GDM1 (cell line): ENCODE data around the gene CDC42BPB.

Source experiments
- DNase-seq: peaks from one replicate; lab custom pipeline; 2025; lab: John Stamatoyannopoulos, UW

The CDC42BPB gene

DNA sequence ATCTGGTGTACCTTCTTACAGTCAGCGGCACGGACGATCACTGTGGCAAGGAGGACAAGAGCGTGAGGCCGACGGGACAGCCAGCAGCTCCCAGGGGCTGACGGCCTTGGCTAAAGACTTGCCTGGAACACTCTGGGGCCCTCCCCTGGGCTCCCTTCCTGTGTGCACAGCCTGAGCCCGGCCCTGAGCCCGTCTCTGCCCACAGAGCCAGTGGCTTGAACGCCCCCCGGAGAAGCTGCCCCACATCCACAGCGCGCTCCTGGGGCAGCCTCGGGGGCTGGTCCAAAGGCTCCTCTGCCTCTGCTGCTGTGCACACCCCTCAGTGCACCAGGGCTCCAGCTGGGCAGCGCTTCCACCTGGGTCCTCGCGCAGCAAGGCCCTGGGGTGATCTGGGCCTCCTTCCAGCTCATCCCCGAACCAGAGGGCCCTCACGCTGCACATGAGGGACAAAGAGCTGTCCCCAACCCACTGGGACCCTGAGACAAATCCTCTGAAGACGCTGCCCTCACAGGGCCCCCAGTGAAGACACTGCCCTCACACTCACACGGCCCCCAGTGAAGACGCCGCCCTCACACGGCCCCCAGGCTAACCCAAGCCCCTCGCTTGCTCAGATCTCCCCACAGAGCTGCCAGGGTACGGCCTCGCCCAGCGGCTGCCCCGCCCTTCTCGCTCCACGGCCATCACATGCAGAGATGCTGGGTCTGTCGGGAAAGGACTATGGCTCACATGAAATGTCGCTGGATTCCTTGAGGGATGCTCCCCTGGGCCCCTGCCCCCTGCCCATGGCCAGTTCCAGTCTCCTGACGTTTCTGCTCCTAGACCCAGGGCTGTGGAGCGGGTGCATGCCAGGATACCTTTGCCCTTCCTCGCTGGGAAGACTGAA, 112.7 kb downstream of the CDC42BPB start:
- DNase-seq, result no peak

DNA sequence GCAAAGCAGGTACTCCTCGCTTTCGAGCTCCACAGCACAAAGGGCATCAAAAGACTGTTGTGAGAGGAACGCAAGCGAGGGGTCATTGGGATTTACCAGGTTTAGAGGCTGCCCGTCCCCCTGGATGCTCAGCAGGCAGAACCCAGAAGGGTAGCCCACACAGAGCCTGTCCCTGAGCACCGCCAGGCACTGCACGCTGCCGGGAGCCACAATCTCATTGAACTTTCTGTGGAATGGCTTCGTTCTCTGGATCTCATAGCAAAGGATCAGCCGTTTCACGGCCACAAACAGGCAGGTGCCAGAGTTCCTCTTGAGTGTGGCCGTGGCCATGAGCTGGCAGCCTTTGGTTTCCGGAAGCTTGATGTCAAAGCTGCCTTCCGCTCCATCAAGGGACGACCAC, 113.4 kb downstream of the CDC42BPB start:
- DNase-seq, result no peak

DNA sequence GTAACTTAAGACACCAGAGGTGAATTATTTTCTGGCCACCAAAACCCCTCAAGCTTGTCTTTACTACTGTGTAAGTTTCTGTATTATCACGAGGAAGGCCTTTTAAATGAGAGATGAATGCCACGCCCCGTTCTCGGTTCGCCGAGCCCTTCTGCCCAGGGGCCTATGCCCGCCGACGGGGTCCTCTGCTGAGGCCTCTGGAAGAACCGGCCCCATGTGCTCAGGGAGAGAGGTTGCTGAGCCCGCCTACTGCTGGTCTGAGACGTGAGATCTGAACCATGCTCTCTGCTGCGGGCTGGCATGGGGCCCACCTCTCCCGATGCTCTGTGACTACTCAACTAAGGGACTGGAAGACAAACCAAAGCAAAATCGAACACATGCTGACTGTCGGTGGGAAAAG, 113.9 kb downstream of the CDC42BPB start:
- no peak for DNase-seq

DNA sequence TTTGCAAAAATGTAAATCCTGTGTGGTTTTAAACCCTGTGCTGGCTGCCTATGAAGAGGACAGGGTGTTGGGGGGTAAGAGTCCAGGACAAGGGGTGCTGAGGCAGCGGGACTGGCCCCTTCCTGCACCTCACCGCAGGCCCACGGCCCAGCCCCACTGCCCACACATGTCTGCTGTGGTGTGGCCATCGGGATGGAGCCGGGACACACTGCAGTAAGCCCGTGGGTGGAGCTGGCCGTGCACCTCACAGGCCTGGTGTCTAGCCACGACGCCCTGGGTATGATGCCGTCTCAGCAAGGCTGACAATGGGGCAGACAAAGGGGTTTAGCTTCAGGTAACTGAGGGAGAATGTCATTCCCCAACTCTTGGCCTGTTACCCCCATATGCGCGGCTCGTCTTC, 115.3 kb downstream of the CDC42BPB start:
- no peak for DNase-seq

DNA sequence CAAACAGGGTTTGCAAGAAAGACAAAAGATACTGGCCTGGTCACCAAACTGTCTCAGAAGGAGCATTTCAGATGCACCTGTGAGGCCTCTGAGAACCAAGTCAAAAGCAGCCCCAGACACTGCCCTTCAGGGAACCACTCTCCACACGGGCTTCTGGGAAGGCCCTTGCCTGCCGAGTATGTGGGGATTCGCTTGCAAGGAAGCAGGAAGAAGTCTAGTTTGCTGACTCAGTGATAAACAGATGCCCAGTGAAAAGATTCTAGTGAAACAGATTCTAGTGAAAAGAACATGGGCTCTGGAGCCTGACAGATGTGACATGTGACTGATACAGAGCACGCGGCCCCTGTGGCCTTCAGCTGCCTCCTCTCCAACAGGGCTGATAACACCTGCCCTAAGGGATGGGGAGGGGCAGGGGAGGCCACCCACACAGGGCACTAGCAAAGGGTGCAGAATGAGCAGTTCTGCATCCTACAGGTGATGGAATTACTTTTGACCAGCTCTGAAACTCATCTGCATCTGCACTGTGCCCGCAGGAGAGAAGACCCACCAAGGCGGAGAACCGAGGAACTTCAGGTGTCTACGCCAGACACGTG, 115.8 kb downstream of the CDC42BPB start:
- DNase-seq, result no peak

DNA sequence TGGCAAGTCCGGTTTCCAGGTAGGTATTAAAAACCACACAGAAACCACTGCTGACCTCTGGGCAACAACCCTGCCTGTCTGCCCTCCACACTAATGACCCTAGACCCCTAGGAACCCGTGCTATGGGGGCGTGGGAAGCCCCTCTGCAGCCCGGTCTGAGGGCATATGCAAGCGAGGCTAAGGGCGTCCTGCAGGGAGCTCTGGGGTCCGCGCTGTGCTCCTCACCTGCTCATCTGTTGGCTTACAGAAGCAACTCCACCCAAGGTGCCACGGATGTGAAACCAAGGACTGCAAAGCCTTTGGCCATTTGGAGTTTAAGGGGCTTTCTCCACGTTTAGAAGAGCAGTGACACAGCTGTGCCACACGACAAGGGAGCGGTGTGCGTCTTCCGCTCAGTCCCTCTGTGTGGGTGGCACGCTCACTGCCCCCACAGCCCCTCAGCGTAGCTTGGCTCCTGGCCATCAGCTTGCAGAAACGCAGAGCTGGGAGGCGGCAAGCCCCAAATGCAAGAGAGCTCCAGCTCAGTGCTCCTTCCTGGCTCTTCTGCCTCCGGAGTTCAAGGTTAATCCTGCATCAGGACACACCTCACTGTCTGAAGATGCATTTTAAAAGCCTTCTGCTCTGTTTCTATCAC, 116.5 kb downstream of the CDC42BPB start:
- DNase-seq, result no peak

DNA sequence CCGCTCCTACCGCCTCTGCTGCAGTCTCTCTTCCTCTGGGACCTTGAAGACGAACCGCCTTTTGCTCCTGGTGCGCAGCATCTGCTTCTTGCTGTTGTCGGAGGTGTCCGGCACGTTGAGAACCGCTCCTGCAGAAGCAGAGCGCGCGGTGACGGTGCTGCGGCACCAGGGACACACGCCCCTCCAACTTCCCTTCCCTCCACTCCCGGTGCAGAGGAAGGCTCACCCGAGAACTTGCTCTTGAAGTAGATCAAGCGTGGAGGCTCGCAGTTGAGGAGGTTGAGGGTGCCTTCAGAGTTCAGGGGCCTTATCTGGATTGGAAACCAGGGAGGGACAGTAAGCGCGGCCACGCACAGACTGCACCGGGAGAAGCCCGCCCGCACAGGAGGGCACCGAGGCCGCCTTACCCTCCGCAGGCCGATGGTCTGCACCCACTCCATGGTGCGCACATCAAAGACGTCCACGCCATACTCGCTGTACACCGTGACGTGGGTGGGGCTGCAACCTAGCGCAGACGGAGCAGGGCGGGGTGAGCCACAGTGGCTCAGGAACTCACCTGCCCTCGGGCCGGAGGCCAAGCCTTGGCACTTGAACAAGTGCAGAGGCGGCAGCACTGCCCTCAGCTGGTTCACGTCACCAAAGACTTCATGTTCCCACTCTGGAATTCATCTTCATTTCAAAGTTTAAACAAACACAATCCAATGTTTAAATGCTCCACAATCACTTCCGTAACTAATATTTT, 117.4 kb downstream of the CDC42BPB start:
- no peak for DNase-seq

DNA sequence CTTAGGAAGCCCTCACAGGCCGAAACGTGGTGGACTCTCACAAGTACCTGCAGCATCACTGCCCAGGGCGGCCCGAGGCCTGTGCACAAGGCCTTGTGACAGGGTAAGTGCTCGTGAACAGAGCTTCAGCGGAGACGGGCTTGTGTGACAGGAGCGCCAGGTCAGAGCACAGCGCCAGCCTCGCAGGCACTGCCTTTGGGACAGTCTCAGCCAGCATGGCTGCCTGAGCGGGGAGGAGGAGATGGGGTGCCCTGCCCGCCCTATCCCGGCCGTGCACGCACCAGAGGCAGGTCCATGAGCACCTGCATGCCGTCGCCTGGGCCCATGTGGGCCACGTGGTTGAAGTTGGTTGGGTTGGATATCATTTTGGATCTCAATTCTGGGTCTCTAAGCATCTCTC, 118.0 kb downstream of the CDC42BPB start:
- DNase-seq, result no peak

DNA sequence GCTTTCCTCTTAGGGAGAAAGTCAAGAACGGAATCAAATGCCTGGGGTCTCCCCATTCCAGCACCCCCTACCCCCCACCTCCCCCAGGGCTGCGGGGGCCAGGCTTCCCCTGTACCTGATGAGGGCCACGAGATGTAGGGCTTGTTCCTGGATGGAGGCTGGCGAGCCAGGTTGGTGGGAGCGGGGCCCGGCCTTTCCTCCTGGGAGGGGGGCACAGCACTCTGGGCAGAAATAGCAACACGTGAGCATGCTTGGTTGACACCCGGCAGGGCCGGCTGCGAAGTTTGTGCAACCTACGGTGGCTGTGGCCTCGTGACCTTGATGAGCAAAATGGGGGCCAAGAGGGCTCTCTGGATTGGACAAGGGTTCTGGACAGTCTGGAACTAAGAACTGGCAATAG, 119.2 kb downstream of the CDC42BPB start:
- DNase-seq, result no peak

DNA sequence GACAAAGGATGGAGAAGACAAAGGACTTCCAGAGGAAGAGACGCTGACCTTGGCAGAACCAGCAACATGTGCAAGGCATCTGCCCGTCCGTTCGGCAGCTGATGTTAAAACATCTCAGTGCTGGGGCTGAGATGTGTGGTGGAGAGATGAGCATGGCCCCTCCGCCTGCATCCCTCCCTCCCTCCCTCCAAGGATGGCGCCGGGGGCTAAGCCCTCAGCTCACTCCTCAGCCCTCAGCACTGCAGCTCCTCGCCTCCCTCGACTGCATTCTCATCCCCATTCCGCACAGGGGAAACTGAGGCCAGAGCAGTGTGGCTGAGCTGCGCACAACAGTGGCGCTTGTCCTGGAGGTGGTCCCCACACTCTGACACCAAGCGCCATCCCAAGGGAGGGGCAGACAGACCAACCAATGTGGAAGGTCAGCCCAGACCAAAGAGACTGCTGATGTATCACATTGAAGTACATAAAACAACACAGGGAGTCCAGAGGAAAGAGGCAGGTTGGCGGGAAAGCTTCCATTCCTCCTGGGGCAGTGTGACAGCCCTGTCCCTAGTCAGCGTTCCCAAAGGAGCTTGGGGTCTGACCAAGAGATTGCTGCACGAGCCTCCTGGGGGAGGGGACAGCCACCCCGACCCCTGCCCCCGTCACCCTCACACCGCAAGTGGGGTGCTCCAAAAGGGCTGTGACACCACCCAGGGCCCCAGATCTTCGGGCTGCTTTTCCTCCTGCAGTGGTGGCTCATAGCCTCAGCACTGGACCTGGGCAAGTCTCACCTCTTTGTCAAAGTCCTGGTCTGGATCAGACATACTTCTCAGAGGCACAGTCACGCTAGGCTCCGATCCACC, 119.8 kb downstream of the CDC42BPB start:
- no peak for DNase-seq

DNA sequence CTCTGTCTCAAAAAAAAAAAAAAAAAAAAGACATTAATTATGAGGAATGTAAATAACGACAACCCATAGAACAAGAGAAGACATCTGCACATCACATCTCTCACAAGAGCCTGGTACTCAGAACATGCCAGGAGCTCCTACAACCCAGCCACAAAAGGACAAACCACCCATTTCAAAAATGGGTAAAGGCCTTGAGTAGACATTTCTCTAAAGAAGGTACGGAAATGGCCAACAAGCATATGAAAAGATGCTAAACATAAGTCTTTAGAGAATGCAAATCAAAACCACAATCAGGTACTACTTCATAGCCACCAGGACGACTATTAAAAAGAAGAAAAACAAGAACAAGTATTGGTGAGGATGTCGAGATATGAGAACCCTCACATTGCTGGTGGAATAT, 121.6 kb downstream of the CDC42BPB start:
- no peak for DNase-seq

DNA sequence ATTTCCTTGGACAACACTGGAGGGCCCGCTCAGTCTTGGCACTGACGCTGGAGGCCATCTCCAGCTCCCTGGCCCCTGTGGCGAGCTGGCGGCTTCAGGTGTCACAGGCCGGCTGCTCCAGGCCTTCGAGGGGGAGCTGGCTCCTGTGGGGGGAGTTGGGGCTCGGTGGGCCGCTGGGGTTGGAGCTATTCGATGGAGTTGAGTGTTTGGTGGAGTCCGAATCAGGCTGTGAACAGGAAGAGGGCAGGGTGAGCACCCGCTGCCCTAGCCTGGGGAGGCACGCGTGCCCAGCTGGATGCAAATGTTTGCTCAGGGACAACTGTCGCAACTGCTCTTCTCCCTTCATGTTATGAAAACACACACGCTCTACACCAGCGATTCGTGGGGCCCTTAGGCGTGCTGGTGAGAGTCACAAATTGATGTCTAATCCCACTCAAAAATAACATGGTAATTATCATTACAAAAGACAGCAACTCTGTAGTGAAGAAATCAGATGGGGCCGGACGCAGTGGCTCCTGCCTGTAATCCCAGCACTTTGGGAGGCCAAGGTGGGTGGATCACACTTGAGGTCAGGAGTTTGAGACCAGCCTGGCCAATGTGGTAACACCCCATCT, 123.6 kb downstream of the CDC42BPB start:
- no peak for DNase-seq

DNA sequence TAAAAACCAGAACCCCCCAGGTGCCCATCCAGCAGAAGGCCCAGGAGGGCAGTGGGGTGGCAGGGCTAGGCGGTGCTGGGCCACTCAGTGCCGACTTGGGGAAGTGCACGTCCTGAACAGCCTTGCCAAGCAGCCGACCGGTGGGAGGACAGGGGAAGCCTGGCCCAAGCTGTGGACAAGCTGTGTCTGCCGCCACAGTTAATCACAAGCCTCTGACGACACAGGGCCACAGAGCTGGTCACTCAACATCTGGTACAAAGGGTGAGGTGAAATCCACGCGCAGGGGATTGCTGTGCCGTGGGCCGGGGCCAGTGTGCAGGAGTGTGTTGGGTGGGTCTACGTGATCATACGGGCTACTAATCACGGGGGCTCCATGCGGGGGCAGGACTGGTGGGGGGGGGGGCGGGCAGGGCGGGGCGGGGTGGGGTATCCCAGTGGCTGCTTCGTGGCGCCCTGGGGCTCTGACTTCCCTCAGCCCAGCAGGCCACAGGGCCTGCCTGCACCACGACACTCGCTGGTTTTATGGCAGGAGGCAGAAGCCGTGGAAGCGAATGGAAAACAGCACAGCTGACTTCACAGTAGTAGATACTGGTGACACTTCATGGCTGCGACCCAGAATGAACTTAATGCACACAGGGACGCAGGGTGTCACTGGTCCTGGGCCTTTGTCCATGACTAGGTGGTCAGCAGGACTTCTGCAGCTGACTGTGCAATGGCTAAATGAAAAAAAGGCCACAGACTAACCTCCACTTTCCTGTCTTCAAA, 124.7 kb downstream of the CDC42BPB start:
- no peak for DNase-seq

DNA sequence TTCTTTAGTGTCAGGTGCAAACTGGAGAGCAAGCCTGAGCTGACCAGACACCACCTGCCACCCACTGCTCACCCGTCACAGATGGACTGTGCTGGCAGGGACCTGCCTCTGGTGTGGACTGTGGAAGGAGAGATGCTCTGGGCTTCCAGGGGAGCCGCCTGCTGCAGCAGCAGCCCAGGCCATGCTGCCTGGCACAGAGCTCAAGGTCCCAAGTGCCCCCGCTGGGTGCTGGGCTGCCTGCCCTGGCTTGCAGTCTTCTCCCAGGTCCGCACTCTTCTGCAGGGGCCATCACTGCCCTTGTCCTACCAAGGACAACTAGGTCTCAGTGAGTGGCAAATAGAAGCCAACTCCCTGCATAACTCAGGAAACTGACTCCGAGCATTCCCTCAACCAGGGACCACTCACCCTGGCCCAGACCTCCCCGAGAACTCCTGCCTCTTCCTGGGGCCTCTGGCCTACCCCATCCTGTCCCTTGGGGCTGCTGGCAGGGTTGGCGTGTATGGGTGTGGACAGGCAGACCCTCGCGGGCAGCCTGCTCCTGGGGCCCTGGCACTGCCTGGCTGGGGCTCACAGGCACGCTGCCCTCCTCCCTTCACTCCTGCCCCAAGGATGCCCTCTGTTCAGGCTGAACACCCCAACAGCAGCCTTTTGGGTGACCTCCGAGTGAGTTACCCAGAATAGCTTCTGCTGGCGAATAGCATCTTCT, 125.6 kb downstream of the CDC42BPB start:
- no peak for DNase-seq

DNA sequence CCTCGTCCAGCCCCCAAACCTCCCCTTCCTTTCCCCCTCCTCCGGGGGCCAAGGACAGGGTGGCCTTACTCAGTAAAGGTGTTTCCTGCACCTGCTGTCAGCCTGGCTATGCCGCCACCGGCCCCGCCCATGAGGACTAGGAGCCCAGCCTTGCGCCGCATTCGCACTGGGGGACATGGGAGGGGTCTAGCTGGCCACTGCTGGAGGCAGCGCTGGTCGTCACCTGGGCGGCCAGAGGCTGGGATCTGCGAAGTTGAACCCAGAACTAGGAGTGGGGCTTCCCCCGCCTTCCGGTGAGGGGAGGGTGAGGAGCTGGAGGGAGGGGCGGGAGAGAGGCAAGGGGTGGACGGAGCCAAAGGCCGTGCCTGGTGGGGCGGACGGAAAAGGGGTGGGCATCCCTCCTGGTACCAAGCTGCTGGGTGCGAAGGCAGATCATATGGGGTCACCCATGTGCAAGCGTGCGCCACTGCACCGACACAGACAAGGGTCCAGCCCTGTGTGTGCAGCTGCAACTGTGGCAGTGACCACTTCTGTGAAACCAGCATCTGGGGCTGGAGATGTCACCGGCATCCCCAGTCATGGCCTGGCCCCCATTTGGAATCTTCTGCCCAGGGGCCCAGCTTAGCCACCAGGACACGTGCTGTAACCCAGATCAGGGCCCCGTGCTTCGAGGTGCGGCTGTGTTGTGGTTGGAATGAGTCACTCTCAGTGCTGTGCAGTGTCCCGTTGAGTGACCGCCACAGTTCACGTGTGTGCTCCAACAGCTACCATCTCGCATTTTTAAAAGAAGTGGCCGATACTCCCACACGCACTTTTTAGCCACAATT, 126.4 kb downstream of the CDC42BPB start:
- no peak for DNase-seq

DNA sequence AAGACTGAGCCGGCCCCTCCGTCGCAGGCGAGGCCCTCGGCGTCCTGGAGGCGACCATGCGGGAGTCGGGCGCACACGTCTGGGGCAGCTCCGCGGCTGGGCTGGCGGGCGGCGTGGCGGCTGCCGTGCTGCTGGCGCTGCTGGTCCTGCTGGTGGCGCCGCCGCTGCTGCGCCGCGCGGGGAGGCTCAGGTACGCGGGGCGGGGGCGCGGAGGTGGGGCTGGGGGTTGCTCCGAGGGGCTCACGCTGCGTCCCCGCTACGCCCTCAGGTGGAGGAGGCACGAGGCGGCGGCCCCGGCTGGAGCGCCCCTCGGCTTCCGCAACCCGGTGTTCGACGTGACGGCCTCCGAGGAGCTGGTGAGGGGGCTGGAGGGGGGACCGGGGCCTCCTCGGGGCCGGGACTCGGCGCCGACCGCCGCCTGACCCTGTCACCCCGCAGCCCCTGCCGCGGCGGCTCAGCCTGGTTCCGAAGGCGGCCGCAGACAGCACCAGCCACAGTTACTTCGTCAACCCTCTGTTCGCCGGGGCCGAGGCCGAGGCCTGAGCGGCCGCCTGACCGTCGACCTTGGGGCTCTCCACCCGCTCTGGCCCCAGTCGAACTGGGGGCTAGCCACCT, 127.1 kb downstream of the CDC42BPB start:
- DNase-seq, result no peak

DNA sequence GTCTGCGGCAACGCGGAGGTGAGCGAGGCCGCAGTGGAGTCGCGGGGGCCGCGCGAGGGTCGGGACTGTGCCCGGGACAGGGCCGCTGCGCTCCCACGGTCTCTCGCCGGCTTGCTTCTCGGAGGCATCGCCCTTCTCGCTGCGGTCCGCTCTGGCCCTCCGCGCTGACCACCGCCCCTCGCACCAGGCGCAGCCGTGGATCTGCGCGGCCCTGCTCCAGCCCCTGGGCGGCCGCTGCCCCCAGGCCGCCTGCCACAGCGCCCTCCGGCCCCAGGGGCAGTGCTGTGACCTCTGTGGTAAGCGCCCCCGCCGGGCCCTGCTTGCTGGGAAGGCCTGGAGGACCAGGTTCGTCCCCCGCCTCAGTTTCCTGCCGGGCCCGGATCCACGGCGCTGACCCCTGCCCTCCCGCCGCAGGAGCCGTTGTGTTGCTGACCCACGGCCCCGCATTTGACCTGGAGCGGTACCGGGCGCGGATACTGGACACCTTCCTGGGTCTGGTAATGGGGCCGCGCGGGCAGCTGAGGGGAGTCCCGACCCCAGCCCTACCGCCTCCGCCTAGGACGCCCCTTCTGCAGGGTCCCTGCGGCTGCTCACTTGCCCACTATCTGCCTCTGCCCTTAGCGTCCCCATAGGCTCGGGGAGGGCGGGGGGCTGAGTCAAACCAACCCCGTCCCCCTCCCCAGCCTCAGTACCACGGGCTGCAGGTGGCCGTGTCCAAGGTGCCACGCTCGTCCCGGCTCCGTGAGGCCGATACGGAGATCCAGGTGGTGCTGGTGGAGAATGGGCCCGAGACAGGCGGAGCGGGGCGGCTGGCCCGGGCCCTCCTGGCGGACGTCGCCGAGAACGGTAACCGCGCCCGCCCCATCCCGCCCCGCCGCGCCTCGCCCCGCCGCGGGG, 127.9 kb downstream of the CDC42BPB start:
- DNase-seq, result no peak
